Sigmoid colon (tissue), 7 donors: ENCODE measurements around the gene ABLIM2. TPM values are rescaled to one million over a fixed set of nuclear protein-coding genes. Genes with fewer than 3 reads are reported as not detected.

ENCODE experiments used
- DNase-seq: peaks from one replicate; pipeline ENCODE4 v3.0.0-alpha.2; 2019
- H3K27ac ChIP-seq, 4 donors: fragments of 200-600 bp; sonication (generic); one replicate each; pipeline ENCODE4 v1.5.1; 2016 to 2019; ENCODE audit warnings: mild to moderate bottlenecking in 1 of 4
- H3K27me3 ChIP-seq, 3 donors: fragments of 200-600 bp; sonication (generic); one replicate each; pipeline ENCODE4 v1.5.1; 2019; ENCODE audit warnings: mild to moderate bottlenecking in 1 of 3
- H3K36me3 ChIP-seq, 4 donors: fragments of 200-600 bp; sonication (generic); one replicate each; pipeline ENCODE4 v1.5.1; 2016 to 2019
- H3K4me1 ChIP-seq, 4 donors: fragments of 200-600 bp; sonication (generic); one replicate each; pipeline ENCODE4 v1.5.1; 2017 to 2019
- H3K4me3 ChIP-seq, 4 donors: fragments of 200-600 bp; sonication (generic); one replicate each; pipeline ENCODE4 v1.5.1; 2017 to 2019; ENCODE audit warnings: mild to moderate bottlenecking in 2 of 4, moderate library complexity in 1 of 4
- H3K9me3 ChIP-seq, 4 donors: fragments of 200-600 bp in 3 of 4; sonication (generic) in 3 of 4; one replicate each; pipeline versions ENCODE4 v1.5.1 to v1.6.1; 2013 to 2019
- CTCF ChIP-seq, 4 experiments: fragments of 450-650 bp in 3 of 4; fragments of 200-600 bp in 1 of 4; IDR thresholded peaks; one replicate each; pipeline ENCODE4 v1.5.1; 2016 to 2019; ENCODE audit warnings: antibody characterized with exemption in 4 of 4, mild to moderate bottlenecking in 3 of 4, moderate library complexity in 2 of 4
- EP300 ChIP-seq, 4 donors: sonication (generic); formaldehyde crosslinking; IDR thresholded peaks; one replicate each; pipeline ENCODE4 v1.6.1; 2017; ENCODE audit warnings: antibody characterized with exemption in 4 of 4
- POLR2A ChIP-seq, 2 donors: fragments of 450-650 bp; IDR thresholded peaks; one replicate each; pipeline ENCODE4 v1.6.1; 2016; ENCODE audit warnings: antibody characterized with exemption in 2 of 2, mild to moderate bottlenecking in 2 of 2, moderate library complexity in 2 of 2
- POLR2AphosphoS5 ChIP-seq, 4 donors: sonication (generic); formaldehyde crosslinking; IDR thresholded peaks; one replicate each; pipeline ENCODE4 v1.6.1; 2017; ENCODE audit warnings: antibody characterized with exemption in 4 of 4
- WGBS, 2 donors: extraction: QIAGEN DNeasy Blood & Tissue Kit; methylation state at CpG; one replicate each; pipeline ENCODE4 v1.1.7; 2013; 5-methylcytosine and 5-hydroxymethylcytosine counted together
- intact Hi-C: fragments of 100-400 bp; cut with DNase I; formaldehyde crosslinking; loops from one replicate; pipeline ENCODE4 v1.15.1; 2023
- polyA plus RNA-seq, 3 donors: library from polyadenylated mRNA; stranded (reverse); fragments of 200-250 nt; gene quantifications; one replicate each; pipeline ENCODE4 v1.2.3, GENCODE V29; 2013
- total RNA-seq, 4 donors: library from RNA; depleted of rRNA; stranded (reverse); fragments of >200 nt; gene quantifications; one replicate each; pipeline ENCODE4 v1.1.0, GENCODE V29; 2016
- donor health status: healthy with polysubstance abuse.
- donor health status: Bipolar disorder and iron deficiency.
- donor health status: healthy.

Gene ABLIM2
- total and polyA plus RNA-seq, 7 donors, result 3.1 to 15.0 (median 7.4) TPM

GRCh38 chr4:7939377-7940108, 219.1 kb downstream of the ABLIM2 start, which contains the start of gene AFAP1:
AFAP1 (minus strand) TSS chr4:7939861; CDS start chr4:7872078, 67,783 bp downstream.
- TF ChIP-seq POLR2AphosphoS5 (IDR thresholded peaks at IDR 0.05), result peak; percentile 82 to 95 (median 88)
- no peak for TF ChIP-seq EP300 (IDR thresholded peaks at IDR 0.05)
- no peak for TF ChIP-seq CTCF (IDR thresholded peaks at IDR 0.05)
- TF ChIP-seq POLR2A (IDR thresholded peaks at IDR 0.05), result peak; percentile 19 to 79
- Histone ChIP-seq H3K4me1 (peaks cover 0 to 42% (median 40%) of the 10 kb centered on the region in 4 donors), H3K27ac (peak within 1 kb of the TSS; percentile 97 to 100 (median 99)), H3K27me3 (no peaks in the 10 kb centered on the region), H3K9me3 (no peaks in the 10 kb centered on the region), H3K4me3 (peak within 1 kb of the TSS; percentile 87 to 100 (median 93)), H3K36me3 (no peaks in the 10 kb centered on the region)
- intact Hi-C loops, result loop anchor here (2.0 kb wide), 2 partner anchors 21 to 133 kb away; no protein-coding TSS in a partner anchor
- DNase-seq, result peak; percentile 94
- 1 to 2% methylated on average over 96 of the region's 96 CpGs for WGBS, 2 donors

- intact Hi-C loops, result loop anchor here (2.0 kb wide), 2 partner anchors 22 to 132 kb away; no protein-coding TSS in a partner anchor
- TF ChIP-seq POLR2AphosphoS5 (IDR thresholded peaks at IDR 0.05), result peak in 3 of 4 donors; percentile 23 to 56 (median 31)
- TF ChIP-seq CTCF (IDR thresholded peaks at IDR 0.05), result no peak
- TF ChIP-seq EP300 (IDR thresholded peaks at IDR 0.05), result no peak
- peak in 1 of 2 donors; percentile 15 for TF ChIP-seq POLR2A (IDR thresholded peaks at IDR 0.05)
- peak overlapping the region; percentile 97 to 100 (median 99) for H3K27ac ChIP-seq
- H3K4me3 ChIP-seq, result peak overlapping the region; percentile 87 to 100 (median 93)
- peaks cover 0 to 46% (median 43%) of the 10 kb centered on the region in 4 donors for H3K4me1 ChIP-seq
- H3K9me3 ChIP-seq, result no peaks in the 10 kb centered on the region
- H3K27me3 ChIP-seq, result no peaks in the 10 kb centered on the region
- DNase-seq, result peak; percentile 76
- no peaks in the 10 kb centered on the region for H3K36me3 ChIP-seq
- 1 to 5% methylated on average over 75 of the region's 75 CpGs for WGBS, 2 donors
These were observed 219.8 kb downstream of the ABLIM2 start for GRCh38 chr4:7938609-7939376.

GRCh38 chr4:7938266-7938608, 220.4 kb downstream of the ABLIM2 start:
- H3K9me3 ChIP-seq, result no peaks in the 10 kb centered on the region
- intact Hi-C loops, result loop anchor here (2.0 kb wide), 2 partner anchors 23 to 131 kb away; no protein-coding TSS in a partner anchor

GRCh38 chr4:7937006-7937405, 221.6 kb downstream of the ABLIM2 start:
- Histone ChIP-seq H3K36me3 (no peaks in the 10 kb centered on the region), H3K27me3 (no peaks in the 10 kb centered on the region), H3K4me3 (peak overlapping the region in 3 of 4 donors; percentile 87 to 100 (median 98)), H3K9me3 (no peaks in the 10 kb centered on the region), H3K4me1 (peaks cover 0 to 50% (median 47%) of the 10 kb centered on the region in 4 donors), H3K27ac (peak overlapping the region; percentile 97 to 100 (median 99))
- intact Hi-C loops, result no loop called here
- no peak for DNase-seq
- TF ChIP-seq POLR2A (IDR thresholded peaks at IDR 0.05) (no peak), CTCF (IDR thresholded peaks at IDR 0.05) (no peak), POLR2AphosphoS5 (IDR thresholded peaks at IDR 0.05) (no peak), EP300 (IDR thresholded peaks at IDR 0.05) (no peak)
- WGBS, 2 donors, result 68 to 94% methylated on average over 2 of the region's 2 CpGs

More at GRCh38 chr4:7938266-7938608, 220.4 kb downstream of the ABLIM2 start:
- Histone ChIP-seq H3K27ac (peak overlapping the region; percentile 97 to 100 (median 99)), H3K36me3 (no peaks in the 10 kb centered on the region), H3K4me1 (peaks cover 0 to 46% (median 45%) of the 10 kb centered on the region in 4 donors), H3K27me3 (no peaks in the 10 kb centered on the region), H3K4me3 (peak overlapping the region; percentile 87 to 100 (median 93))
- WGBS, 2 donors, result 6 to 15% methylated on average over 6 of the region's 6 CpGs
- TF ChIP-seq POLR2A (IDR thresholded peaks at IDR 0.05), result no peak
- TF ChIP-seq POLR2AphosphoS5 (IDR thresholded peaks at IDR 0.05), result no peak
- DNase-seq, result no peak
